Liver (tissue), 9 donors: ENCODE data around the gene SNTA1. TPM values are rescaled to one million over a fixed set of nuclear protein-coding genes. Genes with fewer than 3 reads are reported as not detected.

Source experiments
- DNase-seq: peaks from one replicate; pipeline ENCODE4 v3.0.0-alpha.2; 2017; ENCODE audit warnings: low spot score
- H3K27ac ChIP-seq, 2 donors: one replicate each; pipeline ENCODE4 v1.7.0; 2013; ENCODE audit warnings: inconsistent platforms in 2 of 2, low read length in 2 of 2, control low read depth in 1 of 2, low read depth in 1 of 2, mild to moderate bottlenecking in 1 of 2
- H3K27me3 ChIP-seq, 4 donors: one replicate each; pipeline versions ENCODE4 v1.6.1 to v1.7.0; 2013; ENCODE audit warnings: low read length in 3 of 4, inconsistent platforms in 1 of 4, mild to moderate bottlenecking in 1 of 4, moderate library complexity in 1 of 4; ENCODE audit not compliant: control insufficient read depth in 4 of 4, insufficient read depth in 4 of 4
- H3K36me3 ChIP-seq, 4 donors: one replicate each; pipeline versions ENCODE4 v1.6.1 to v1.7.0; 2013; ENCODE audit warnings: low read length in 3 of 4, mild to moderate bottlenecking in 3 of 4, low read depth in 1 of 4, moderate library complexity in 1 of 4; ENCODE audit not compliant: control insufficient read depth in 4 of 4, insufficient read depth in 3 of 4
- H3K4me1 ChIP-seq, 4 donors: one replicate each; pipeline versions ENCODE4 v1.6.1 to v1.7.0; 2013; ENCODE audit warnings: low read length in 3 of 4, mild to moderate bottlenecking in 3 of 4, moderate library complexity in 1 of 4; ENCODE audit not compliant: control insufficient read depth in 4 of 4, insufficient read depth in 4 of 4
- H3K4me3 ChIP-seq, 3 donors: one replicate each; pipeline versions ENCODE4 v1.6.1 to v1.7.0; 2013; ENCODE audit warnings: low read length in 3 of 3, control low read depth in 1 of 3, low read depth in 1 of 3, mild to moderate bottlenecking in 1 of 3
- H3K9ac ChIP-seq, 2 donors: one replicate each; pipeline ENCODE4 v1.7.0; 2013; ENCODE audit warnings: low read length in 2 of 2, mild to moderate bottlenecking in 2 of 2, moderate library complexity in 2 of 2, control low read depth in 1 of 2, low read depth in 1 of 2
- H3K9me3 ChIP-seq, 4 donors: one replicate each; pipeline versions ENCODE4 v1.6.1 to v1.7.0; 2013; ENCODE audit warnings: low read length in 3 of 4; ENCODE audit not compliant: control insufficient read depth in 4 of 4
- EGR1 ChIP-seq, 2 donors: IDR thresholded peaks; 2 replicates each; pipeline ENCODE4 v1.6.1; 2016 to 2018; ENCODE audit warnings: antibody characterized with exemption in 2 of 2, low read depth in 2 of 2
- FOXA1 ChIP-seq: IDR thresholded peaks from 2 replicates; pipeline ENCODE4 v1.6.1; 2016; ENCODE audit warnings: antibody characterized with exemption
- FOXA2 ChIP-seq: IDR thresholded peaks from 2 replicates; pipeline ENCODE4 v1.6.1; 2016; ENCODE audit warnings: antibody characterized with exemption
- GABPA ChIP-seq, 2 donors: IDR thresholded peaks in 1 of 2; conservative IDR thresholded peaks in 1 of 2; 2 replicates each; pipeline ENCODE4 v1.6.1; 2016; ENCODE audit warnings: antibody characterized with exemption in 2 of 2, mild to moderate bottlenecking in 1 of 2, moderate library complexity in 1 of 2
- HNF4A ChIP-seq, 2 donors: conservative IDR thresholded peaks; 2 replicates each; pipeline ENCODE4 v1.6.1; 2016; ENCODE audit warnings: antibody characterized with exemption in 2 of 2, mild to moderate bottlenecking in 2 of 2
- HNF4G ChIP-seq: IDR thresholded peaks from 2 replicates; pipeline ENCODE4 v1.6.1; 2016; ENCODE audit warnings: antibody characterized with exemption
- NR2F2 ChIP-seq: IDR thresholded peaks from 2 replicates; pipeline ENCODE4 v1.6.1; 2016; ENCODE audit warnings: antibody characterized with exemption
- RAD21 ChIP-seq, 2 donors: IDR thresholded peaks; 2 replicates each; pipeline ENCODE4 v1.6.1; 2016; ENCODE audit warnings: antibody characterized with exemption in 2 of 2, mild to moderate bottlenecking in 2 of 2
- RXRA ChIP-seq, 2 donors: IDR thresholded peaks; 2 replicates each; pipeline ENCODE4 v1.6.1; 2017 to 2018; ENCODE audit warnings: antibody characterized with exemption in 2 of 2, mild to moderate bottlenecking in 1 of 2
- SP1 ChIP-seq: IDR thresholded peaks from 2 replicates; pipeline ENCODE4 v1.6.1; 2018; ENCODE audit warnings: antibody characterized with exemption, mild to moderate bottlenecking
- YY1 ChIP-seq: IDR thresholded peaks from 2 replicates; pipeline ENCODE4 v1.6.1; 2016; ENCODE audit warnings: antibody characterized with exemption, mild to moderate bottlenecking
- WGBS: extraction: QIAGEN DNeasy Blood & Tissue Kit; methylation state at CpG from one replicate; pipeline ENCODE4 v1.1.7; 2013; 5-methylcytosine and 5-hydroxymethylcytosine counted together
- polyA plus RNA-seq, 2 donors: library from polyadenylated mRNA; stranded (reverse) in 1 of 2; unstranded in 1 of 2; fragments of 200-250 nt in 1 of 2; fragments of >200 nt in 1 of 2; fragmentation: Nextera tagmentation in 1 of 2; extraction: Ambion mirVana in 1 of 2; gene quantifications; one replicate each; pipeline versions ENCODE4 v1.2.1 to v1.2.3, GENCODE V29; 2013 to 2015
- total RNA-seq, 2 donors: library from RNA; depleted of rRNA; stranded (reverse); fragments of >200 nt; gene quantifications; one replicate each; pipeline ENCODE4 v1.2.3, GENCODE V29; 2014
- TF ChIP-seq, protein P1 (sequence below): fragments of 150-350 bp; IDR thresholded peaks from 2 replicates; pipeline ENCODE4 v1.5.1; 2017; ENCODE audit warnings: improper control_type of control experiment, low read depth, low read length; ENCODE audit not compliant: missing input control
- TF ChIP-seq, protein P2 (sequence below): IDR thresholded peaks from 2 replicates; pipeline ENCODE4 v1.6.1; 2016; ENCODE audit warnings: antibody characterized with exemption
- TF ChIP-seq, protein P3 (sequence below): IDR thresholded peaks from 2 replicates; pipeline ENCODE4 v1.6.1; 2016; ENCODE audit warnings: antibody characterized with exemption
- TF ChIP-seq, protein P4 (sequence below): IDR thresholded peaks from 2 replicates; pipeline ENCODE4 v1.6.1; 2016; ENCODE audit warnings: antibody characterized with exemption
- donor health status: healthy.
- donor health status: healthy.
- donor health status: healthy.
- donor health status: healthy.
- donor health status: healthy.

SNTA1 gene
- total and polyA plus RNA-seq, 4 donors, result 3.8 to 9.6 (median 6.9) TPM

DNA sequence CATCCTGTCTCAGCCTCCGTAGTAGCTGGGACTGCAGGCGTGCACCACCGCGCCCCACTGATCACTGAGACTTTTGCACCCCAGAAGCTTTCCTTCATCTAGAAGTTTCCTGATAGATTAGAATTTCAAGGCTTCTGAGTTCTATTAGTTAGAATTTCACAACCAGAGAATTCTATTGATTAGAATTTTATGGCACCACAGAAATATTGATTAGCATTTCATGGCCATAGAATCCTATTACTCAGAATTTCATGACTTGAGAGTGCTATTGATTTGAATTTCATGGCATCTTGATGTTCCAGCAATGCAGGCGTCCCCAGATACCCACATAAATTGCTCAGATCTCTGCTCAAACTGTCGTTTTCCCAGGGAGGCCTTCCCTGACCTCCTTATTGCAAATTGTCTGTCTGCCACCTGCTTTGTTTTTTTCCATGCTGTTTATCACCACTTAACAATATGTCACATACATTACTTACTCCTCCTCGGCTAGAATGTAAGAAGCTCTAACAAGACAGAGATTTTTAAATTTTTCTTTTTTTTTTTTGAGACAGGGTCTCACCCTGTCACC lies 29.4 kb upstream of the SNTA1 start:
- Histone ChIP-seq H3K4me3 (no peak overlapping the region), H3K9ac (no peak overlapping the region), H3K36me3 (no peaks in the 10 kb centered on the region), H3K27ac (no peak overlapping the region), H3K4me1 (peaks cover 0 to 2% (median 0%) of the 10 kb centered on the region in 4 donors), H3K27me3 (no peaks in the 10 kb centered on the region), H3K9me3 (no peaks in the 10 kb centered on the region)
- no peak for DNase-seq
- TF ChIP-seq, protein P1, sequence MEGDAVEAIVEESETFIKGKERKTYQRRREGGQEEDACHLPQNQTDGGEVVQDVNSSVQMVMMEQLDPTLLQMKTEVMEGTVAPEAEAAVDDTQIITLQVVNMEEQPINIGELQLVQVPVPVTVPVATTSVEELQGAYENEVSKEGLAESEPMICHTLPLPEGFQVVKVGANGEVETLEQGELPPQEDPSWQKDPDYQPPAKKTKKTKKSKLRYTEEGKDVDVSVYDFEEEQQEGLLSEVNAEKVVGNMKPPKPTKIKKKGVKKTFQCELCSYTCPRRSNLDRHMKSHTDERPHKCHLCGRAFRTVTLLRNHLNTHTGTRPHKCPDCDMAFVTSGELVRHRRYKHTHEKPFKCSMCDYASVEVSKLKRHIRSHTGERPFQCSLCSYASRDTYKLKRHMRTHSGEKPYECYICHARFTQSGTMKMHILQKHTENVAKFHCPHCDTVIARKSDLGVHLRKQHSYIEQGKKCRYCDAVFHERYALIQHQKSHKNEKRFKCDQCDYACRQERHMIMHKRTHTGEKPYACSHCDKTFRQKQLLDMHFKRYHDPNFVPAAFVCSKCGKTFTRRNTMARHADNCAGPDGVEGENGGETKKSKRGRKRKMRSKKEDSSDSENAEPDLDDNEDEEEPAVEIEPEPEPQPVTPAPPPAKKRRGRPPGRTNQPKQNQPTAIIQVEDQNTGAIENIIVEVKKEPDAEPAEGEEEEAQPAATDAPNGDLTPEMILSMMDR, result no peak
- 90% methylated on average over 7 of the region's 7 CpGs for WGBS

DNA sequence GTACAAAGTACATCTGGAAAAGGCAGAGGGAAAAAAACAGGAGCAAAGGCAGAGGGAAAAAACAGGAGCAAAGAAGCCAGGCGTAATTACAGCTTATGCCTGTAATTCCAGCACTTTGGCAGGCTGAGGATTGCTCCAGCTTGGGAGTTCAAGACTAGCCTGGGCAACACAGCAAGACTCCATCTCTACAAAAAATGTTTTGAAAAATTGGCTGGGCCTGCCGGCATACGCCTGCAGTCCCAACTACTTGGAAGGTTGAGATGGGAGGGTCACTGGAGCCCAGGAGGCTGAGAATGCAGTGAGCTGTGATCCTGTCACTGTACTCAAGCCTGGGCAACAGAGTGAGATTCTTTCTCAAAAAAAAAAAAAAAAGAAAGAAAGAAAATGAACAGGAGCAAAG lies 27.3 kb upstream of the SNTA1 start:
- Histone ChIP-seq H3K4me3 (no peak overlapping the region), H3K36me3 (no peaks in the 10 kb centered on the region), H3K9ac (no peak overlapping the region), H3K4me1 (peaks cover 0 to 2% (median 0%) of the 10 kb centered on the region in 4 donors), H3K27ac (no peak overlapping the region), H3K9me3 (no peaks in the 10 kb centered on the region), H3K27me3 (no peaks in the 10 kb centered on the region)
- 95% methylated on average over 3 of the region's 3 CpGs for WGBS
- DNase-seq, result no peak
- TF ChIP-seq, protein P1, result no peak
- no peak for TF ChIP-seq FOXA1
- TF ChIP-seq, protein P2, sequence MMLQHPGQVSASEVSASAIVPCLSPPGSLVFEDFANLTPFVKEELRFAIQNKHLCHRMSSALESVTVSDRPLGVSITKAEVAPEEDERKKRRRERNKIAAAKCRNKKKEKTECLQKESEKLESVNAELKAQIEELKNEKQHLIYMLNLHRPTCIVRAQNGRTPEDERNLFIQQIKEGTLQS, result no peak
- TF ChIP-seq RXRA (IDR thresholded peaks at IDR 0.05), result no peak
- TF ChIP-seq SP1, result no peak
- no peak for TF ChIP-seq NR2F2
- TF ChIP-seq EGR1 (IDR thresholded peaks at IDR 0.05; ENCODE audit: low read depth in 2 of 2), result no peak
- no peak for TF ChIP-seq HNF4A (conservative IDR thresholded peaks at IDR 0.05)
- TF ChIP-seq RAD21 (IDR thresholded peaks at IDR 0.05), result no peak
- TF ChIP-seq FOXA2, result no peak
- no peak for TF ChIP-seq YY1

DNA sequence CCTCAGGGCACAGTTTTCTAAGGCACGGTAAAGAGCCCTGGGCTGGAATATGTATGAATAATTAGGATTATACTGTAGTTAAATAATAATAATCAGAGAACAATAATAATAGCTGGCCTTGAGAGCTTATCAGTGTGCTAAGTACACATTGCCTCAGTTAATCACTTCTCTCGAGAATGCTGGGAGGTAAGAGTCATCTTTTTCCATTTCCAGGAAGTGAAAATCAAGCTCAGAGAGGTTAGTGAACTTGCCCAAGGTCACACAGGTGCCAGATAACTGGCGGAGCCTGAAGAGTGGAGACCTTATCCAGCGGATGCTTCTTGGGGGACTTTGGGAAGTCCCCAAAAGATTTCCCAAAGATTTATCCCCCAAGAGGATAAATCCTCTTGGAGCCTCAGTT lies 26.9 kb upstream of the SNTA1 start:
- TF ChIP-seq, protein P3, sequence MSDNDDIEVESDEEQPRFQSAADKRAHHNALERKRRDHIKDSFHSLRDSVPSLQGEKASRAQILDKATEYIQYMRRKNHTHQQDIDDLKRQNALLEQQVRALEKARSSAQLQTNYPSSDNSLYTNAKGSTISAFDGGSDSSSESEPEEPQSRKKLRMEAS, result no peak
- TF ChIP-seq RXRA (IDR thresholded peaks at IDR 0.05) (no peak), SP1 (no peak), HNF4G (no peak), YY1 (no peak), GABPA (IDR thresholded peaks at IDR 0.05 in 1 of 2, conservative IDR thresholded peaks at IDR 0.05 in 1 of 2) (no peak), EGR1 (IDR thresholded peaks at IDR 0.05; ENCODE audit: low read depth in 2 of 2) (no peak)
- TF ChIP-seq, protein P4, sequence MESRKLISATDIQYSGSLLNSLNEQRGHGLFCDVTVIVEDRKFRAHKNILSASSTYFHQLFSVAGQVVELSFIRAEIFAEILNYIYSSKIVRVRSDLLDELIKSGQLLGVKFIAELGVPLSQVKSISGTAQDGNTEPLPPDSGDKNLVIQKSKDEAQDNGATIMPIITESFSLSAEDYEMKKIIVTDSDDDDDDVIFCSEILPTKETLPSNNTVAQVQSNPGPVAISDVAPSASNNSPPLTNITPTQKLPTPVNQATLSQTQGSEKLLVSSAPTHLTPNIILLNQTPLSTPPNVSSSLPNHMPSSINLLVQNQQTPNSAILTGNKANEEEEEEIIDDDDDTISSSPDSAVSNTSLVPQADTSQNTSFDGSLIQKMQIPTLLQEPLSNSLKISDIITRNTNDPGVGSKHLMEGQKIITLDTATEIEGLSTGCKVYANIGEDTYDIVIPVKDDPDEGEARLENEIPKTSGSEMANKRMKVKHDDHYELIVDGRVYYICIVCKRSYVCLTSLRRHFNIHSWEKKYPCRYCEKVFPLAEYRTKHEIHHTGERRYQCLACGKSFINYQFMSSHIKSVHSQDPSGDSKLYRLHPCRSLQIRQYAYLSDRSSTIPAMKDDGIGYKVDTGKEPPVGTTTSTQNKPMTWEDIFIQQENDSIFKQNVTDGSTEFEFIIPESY, result no peak
- no peak overlapping the region for H3K27ac ChIP-seq
- no peaks in the 10 kb centered on the region for H3K36me3 ChIP-seq
- no peak overlapping the region for H3K9ac ChIP-seq
- no peak overlapping the region for H3K4me3 ChIP-seq
- H3K4me1 ChIP-seq, result peaks cover 0 to 2% (median 0%) of the 10 kb centered on the region in 4 donors
- H3K9me3 ChIP-seq, result no peaks in the 10 kb centered on the region
- no peaks in the 10 kb centered on the region for H3K27me3 ChIP-seq
- no peak for DNase-seq
- 79% methylated on average over 4 of the region's 4 CpGs for WGBS
